CD4-positive, alpha-beta T cell treated with Interleukin-6 at 100 ng/mL for 8 hours (primary cell): ENCODE data around the gene SRRD.
"Not testable (repeated sequence)": the region's sequence is repeated elsewhere in the genome, so short reads cannot be mapped to it uniquely, and the experiment has no call there.

ENCODE experiments used
- DNase-seq: peaks from one replicate; pipeline ENCODE4 v3.0.0-alpha.2; 2020; ENCODE audit warnings: mixed read lengths, low spot score

Gene SRRD

GRCh38 chr22:26483439-26484359, at the start of gene SRRD, which contains the start of gene HPS4:
Gene SRRD, plus strand, starts transcription at chr22:26483877. Its CDS starts 14 bp downstream, at chr22:26483891.
Gene HPS4, minus strand, starts transcription at chr22:26483783. Its CDS starts 2,021 bp downstream, at chr22:26481762.
- peak; percentile 89 for DNase-seq

- no peak for DNase-seq
These were observed 48.2 kb upstream of the SRRD start for GRCh38 chr22:26435327-26436093.

- no peak for DNase-seq
These were observed 46.7 kb upstream of the SRRD start for GRCh38 chr22:26436903-26437515.

GRCh38 chr22:26437694-26438392, 45.8 kb upstream of the SRRD start:
- DNase-seq = no peak

- not testable (repeated sequence) for DNase-seq
These were observed 44.9 kb upstream of the SRRD start for GRCh38 chr22:26438776-26439175.

- DNase-seq = no peak
These were observed 44.1 kb upstream of the SRRD start for GRCh38 chr22:26439559-26439958.

- DNase-seq = no peak
These were observed 41.5 kb upstream of the SRRD start for GRCh38 chr22:26442086-26442756.

- no peak for DNase-seq
These were observed 39.6 kb upstream of the SRRD start for GRCh38 chr22:26443901-26444690.

GRCh38 chr22:26444777-26445176, 38.9 kb upstream of the SRRD start:
- no peak for DNase-seq

GRCh38 chr22:26445577-26446275, 38.0 kb upstream of the SRRD start:
- no peak for DNase-seq

- DNase-seq = no peak
These were observed 36.7 kb upstream of the SRRD start for GRCh38 chr22:26446808-26447515.

- DNase-seq = no peak
These were observed 35.9 kb upstream of the SRRD start for GRCh38 chr22:26447584-26448329.

- no peak for DNase-seq
These were observed 35.3 kb upstream of the SRRD start for GRCh38 chr22:26448334-26448733.

- DNase-seq = no peak
These were observed 34.7 kb upstream of the SRRD start for GRCh38 chr22:26448941-26449340.

- no peak for DNase-seq
These were observed 33.1 kb upstream of the SRRD start for GRCh38 chr22:26450453-26451185.

GRCh38 chr22:26452236-26453016, 31.3 kb upstream of the SRRD start:
- DNase-seq = no peak

GRCh38 chr22:26453216-26453615, 30.5 kb upstream of the SRRD start:
- no peak for DNase-seq
